RWPE2 (cell line): ENCODE results near the gene MTA3.
A peak's percentile ranks its signal among the peaks of the same experiment; 100 is the strongest.

Source experiments
- ATAC-seq: fragments of 200-7000 bp; cut with Tn5 transposase; 3 replicates; pipeline ENCODE4 v1.9.1; 2021; ENCODE audit warnings: low read depth
- DNase-seq: peaks from one replicate; pipeline ENCODE4 v3.0.0-alpha.2; 2020; ENCODE audit warnings: low spot score
- H3K27ac ChIP-seq: fragments of 450-650 bp; 2 replicates; pipeline ENCODE4 v1.5.1; 2017; ENCODE audit warnings: mild to moderate bottlenecking; ENCODE audit not compliant: poor library complexity, severe bottlenecking
- H3K27me3 ChIP-seq: fragments of 250-450 bp; sonication (Bioruptor Pico); 2 replicates; pipeline ENCODE4 v1.5.1; 2021; ENCODE audit warnings: mild to moderate bottlenecking, moderate library complexity; ENCODE audit not compliant: insufficient read depth, poor library complexity, severe bottlenecking
- H3K36me3 ChIP-seq: fragments of 250-450 bp; sonication (Bioruptor Pico); 2 replicates; pipeline ENCODE4 v1.5.1; 2020; ENCODE audit warnings: low read depth, mild to moderate bottlenecking, moderate library complexity
- H3K4me1 ChIP-seq: fragments of 250-450 bp; sonication (Bioruptor Pico); 2 replicates; pipeline ENCODE4 v1.5.1; 2021; ENCODE audit warnings: mild to moderate bottlenecking, moderate library complexity; ENCODE audit not compliant: insufficient read depth, poor library complexity, severe bottlenecking
- H3K4me3 ChIP-seq: fragments of 250-450 bp; sonication (Bioruptor Pico); 2 replicates; pipeline ENCODE4 v1.5.1; 2021; ENCODE audit warnings: mild to moderate bottlenecking, moderate library complexity; ENCODE audit not compliant: severe bottlenecking
- H3K9me3 ChIP-seq: fragments of 250-450 bp; sonication (Bioruptor Pico); 2 replicates; pipeline ENCODE4 v1.5.1; 2021; ENCODE audit warnings: mild to moderate bottlenecking, moderate library complexity; ENCODE audit not compliant: severe bottlenecking
- CTCF ChIP-seq: fragments of 450-650 bp; IDR thresholded peaks from one replicate; pipeline ENCODE4 v1.5.1; 2017; ENCODE audit warnings: mild to moderate bottlenecking, moderate library complexity; ENCODE audit not compliant: poor library complexity, severe bottlenecking

Gene MTA3

GRCh38 chr2:42796427-42797248 is 228.2 kb downstream of the MTA3 start:
- Histone ChIP-seq H3K27me3 (peaks cover 13% of the 10 kb centered on the region), H3K27ac (peak overlapping the region; percentile 15), H3K4me1 (peaks cover 11% of the 10 kb centered on the region), H3K9me3 (no peaks in the 10 kb centered on the region), H3K36me3 (no peaks in the 10 kb centered on the region), H3K4me3 (no peak overlapping the region)
- no peak for TF ChIP-seq CTCF
- DNase-seq = no peak
- no peak for ATAC-seq

GRCh38 chr2:42797281-42797680 is 228.8 kb downstream of the MTA3 start:
- peaks cover 11% of the 10 kb centered on the region for H3K4me1 ChIP-seq
- H3K4me3 ChIP-seq = no peak overlapping the region
- H3K27me3 ChIP-seq = peaks cover 11% of the 10 kb centered on the region
- TF ChIP-seq CTCF = no peak
- H3K27ac ChIP-seq = no peak overlapping the region
- no peaks in the 10 kb centered on the region for H3K36me3 ChIP-seq
- H3K9me3 ChIP-seq = no peaks in the 10 kb centered on the region
- ATAC-seq (no peak), DNase-seq (no peak)

- DNase-seq (no peak), ATAC-seq (no peak)
- Histone ChIP-seq H3K36me3 (no peaks in the 10 kb centered on the region), H3K27ac (no peak overlapping the region), H3K4me1 (peaks cover 11% of the 10 kb centered on the region), H3K4me3 (no peak overlapping the region), H3K27me3 (no peaks in the 10 kb centered on the region), H3K9me3 (no peaks in the 10 kb centered on the region)
- no peak for TF ChIP-seq CTCF
Measured at GRCh38 chr2:42799881-42800280, 231.4 kb downstream of the MTA3 start.

- no peak for ATAC-seq
- H3K4me3 ChIP-seq = no peak overlapping the region
- DNase-seq = no peak
- no peak overlapping the region for H3K27ac ChIP-seq
- H3K36me3 ChIP-seq = no peaks in the 10 kb centered on the region
- peaks cover 10% of the 10 kb centered on the region for H3K4me1 ChIP-seq
- no peaks in the 10 kb centered on the region for H3K9me3 ChIP-seq
- no peaks in the 10 kb centered on the region for H3K27me3 ChIP-seq
- no peak for TF ChIP-seq CTCF
Measured at GRCh38 chr2:42800461-42800962, 232.1 kb downstream of the MTA3 start.

- peaks cover 5% of the 10 kb centered on the region for H3K4me1 ChIP-seq
- no peak for DNase-seq
- ATAC-seq = no peak
- no peak overlapping the region for H3K27ac ChIP-seq
- no peaks in the 10 kb centered on the region for H3K9me3 ChIP-seq
- no peaks in the 10 kb centered on the region for H3K27me3 ChIP-seq
- no peak overlapping the region for H3K4me3 ChIP-seq
- no peak for TF ChIP-seq CTCF
- no peaks in the 10 kb centered on the region for H3K36me3 ChIP-seq
Measured at GRCh38 chr2:42800981-42801380, 232.5 kb downstream of the MTA3 start.
